SKM-1 (cell line): ENCODE data around the gene ABTB2.
A peak's percentile ranks its signal among the peaks of the same experiment; 100 is the strongest.

Source experiments
- DNase-seq: peaks from one replicate; lab custom pipeline; 2025; ENCODE audit not compliant: unreplicated experiment; lab: John Stamatoyannopoulos, UW

ABTB2 gene

GRCh38 chr11:34175284-34176019 lies 182.4 kb downstream of the ABTB2 start:
- no peak for DNase-seq

DNA sequence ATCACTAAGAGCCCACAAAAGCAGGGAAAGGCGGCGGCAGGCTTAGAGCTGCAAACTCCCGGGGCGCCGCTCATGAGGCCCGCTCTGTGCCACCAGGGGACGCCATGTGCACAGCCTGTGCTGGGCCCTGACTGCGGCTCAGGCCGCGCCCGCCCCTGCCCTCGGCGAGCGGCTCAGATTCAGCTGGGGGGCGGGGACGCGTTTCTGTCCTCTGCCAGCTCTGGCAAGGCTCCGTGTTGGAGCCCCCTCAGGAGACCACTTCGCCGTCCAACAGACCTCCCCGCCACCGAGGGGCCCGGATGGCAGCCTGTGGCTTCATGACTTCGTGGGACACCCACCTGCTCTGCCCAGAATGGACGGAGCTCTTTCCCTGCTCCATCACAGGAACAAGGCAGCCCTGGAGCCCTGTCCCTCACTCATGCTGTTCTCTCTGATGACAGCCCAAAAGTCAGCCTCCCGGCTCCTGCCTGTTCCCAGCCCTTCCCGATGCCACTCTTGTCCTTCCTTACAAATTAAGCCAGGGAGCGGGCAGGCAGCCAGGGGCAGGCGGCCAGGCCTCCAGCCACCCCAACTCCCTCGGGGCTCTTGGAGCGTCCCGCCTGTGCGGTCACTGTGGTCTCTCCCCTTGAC lies 183.3 kb downstream of the ABTB2 start:
- DNase-seq: peak; percentile 47

DNA sequence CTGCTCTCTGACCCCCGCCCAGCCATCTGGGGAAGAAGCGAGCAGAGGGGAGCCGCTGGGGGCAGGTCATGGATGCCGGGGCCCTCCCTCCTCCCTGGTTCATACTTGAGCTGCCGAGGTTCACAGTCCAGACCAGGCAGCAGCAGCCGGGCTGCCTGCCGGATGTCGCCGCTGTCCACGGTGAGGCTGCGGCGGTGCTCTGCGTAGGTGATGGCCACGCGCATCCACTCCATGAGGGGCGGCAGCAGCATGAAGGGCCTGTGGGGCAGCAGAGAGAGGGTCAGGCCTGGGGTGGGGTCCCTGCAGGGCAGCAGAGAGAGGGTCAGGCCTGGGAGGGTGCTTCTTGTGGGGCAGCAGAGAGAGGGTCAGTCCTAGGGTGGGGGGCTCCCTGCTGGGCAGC lies 184.8 kb downstream of the ABTB2 start:
- DNase-seq: no peak

DNA sequence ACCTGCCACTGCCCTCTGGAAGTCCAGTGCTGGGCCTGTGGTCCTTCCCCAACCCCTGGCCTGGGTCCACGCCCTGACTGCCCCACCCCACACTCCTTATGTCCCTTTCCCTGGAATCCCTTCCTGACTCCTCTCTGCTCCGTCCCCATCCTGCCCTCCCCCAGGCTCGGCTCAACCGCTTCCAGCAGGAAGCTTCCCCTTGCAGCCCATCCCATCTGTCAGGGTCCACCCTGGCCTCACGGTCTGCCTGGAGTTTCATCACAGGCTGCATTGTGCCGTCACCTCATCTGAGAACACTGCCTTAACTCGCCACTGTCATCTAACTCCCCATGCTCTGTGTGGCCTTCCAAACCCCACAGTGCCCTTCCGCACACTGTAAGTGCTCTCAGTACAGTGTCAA lies 188.1 kb downstream of the ABTB2 start:
- DNase-seq: no peak

DNA sequence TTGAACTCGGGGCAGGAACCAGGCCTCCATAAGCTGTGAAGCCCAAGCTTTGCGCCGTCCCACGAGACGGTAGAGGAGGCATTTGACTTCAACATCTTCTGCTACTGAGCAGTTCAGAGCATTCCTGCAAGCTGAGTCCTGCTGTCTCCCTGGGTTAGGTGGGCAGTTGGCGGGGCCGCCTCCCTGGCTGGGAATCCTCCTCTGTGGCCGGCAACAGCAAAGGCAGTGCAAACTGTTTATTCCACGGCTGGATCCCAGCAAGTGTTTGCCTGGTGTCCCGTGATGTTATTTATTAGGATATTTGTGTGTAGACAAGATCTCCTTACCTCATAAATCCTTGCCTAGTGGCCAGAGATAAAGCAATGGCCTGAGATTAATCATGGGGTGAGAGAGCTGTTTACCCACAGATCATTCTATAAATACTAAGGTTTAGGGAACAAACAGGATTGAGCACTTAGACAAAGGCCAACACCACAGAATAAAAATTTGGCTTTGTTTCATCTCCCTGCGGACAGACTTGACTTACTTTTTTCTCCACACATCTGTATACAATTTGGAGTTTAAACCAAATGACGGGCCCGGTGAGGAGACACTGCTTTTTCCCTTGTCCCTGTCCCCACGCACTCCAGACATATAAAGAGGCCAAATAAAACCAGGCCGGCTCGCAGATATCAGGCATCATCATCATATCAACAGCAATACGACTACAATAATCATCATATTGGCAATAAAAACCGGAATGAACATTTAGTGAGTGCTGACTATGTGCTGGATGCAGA lies 189.0 kb downstream of the ABTB2 start:
- no peak for DNase-seq

DNA sequence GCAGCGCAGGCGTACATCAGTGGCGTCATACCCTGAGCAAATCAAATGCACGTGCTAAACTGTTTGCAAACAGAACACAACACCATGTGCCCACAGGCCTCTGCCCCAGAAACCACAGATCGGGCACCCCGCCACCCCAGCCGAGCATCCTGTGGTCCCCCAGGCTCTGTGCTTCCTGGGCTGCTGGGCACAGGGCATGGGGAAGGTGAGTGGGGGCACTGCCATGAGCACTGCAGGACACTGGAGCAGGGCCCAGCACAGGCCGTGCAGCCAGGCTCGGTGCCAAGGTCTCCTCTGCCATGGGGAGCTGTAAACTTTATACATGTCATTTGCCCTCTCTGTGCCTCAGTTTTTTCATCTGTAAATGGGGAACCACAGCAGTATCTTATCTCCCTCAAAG lies 189.8 kb downstream of the ABTB2 start:
- no peak for DNase-seq

GRCh38 chr11:34166806-34167740 lies 190.7 kb downstream of the ABTB2 start:
- DNase-seq: no peak

DNA sequence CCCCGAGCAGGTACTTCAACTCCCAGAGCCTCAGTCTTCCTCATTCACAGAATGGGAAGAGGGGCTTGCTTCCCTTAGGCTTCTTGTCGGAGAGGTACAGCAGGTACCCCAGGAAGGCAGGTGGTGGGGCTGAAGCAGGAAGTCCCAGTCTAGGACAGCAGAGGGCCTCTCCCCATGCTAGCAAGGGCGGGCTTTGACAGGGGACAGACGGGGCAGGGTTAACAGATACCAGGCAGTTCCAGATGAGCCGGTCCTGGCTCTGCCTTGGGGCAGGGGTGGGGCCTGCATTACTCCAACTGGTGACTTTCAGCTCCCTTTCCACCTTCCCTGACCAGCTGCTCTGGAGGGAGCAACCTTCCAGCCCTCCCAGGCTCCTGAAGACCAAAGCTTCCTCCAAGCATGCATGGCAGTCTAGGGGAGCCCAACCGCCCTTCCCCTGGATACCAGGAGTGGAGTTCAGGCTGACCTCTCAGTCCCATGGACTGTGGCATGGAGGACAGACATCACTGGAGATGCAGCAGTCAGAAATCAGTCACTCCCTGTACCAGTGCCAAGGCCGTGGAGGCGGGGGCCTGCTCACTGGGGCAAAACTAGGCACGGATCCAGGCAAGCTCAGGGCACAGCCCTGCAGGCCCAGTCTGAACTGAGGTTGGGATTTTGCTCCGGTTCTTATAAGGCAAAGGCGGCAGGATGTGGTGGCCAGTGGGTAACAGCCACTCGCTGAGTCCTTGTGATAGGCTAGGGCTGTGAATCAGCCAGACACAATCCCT lies 191.8 kb downstream of the ABTB2 start:
- DNase-seq: no peak

DNA sequence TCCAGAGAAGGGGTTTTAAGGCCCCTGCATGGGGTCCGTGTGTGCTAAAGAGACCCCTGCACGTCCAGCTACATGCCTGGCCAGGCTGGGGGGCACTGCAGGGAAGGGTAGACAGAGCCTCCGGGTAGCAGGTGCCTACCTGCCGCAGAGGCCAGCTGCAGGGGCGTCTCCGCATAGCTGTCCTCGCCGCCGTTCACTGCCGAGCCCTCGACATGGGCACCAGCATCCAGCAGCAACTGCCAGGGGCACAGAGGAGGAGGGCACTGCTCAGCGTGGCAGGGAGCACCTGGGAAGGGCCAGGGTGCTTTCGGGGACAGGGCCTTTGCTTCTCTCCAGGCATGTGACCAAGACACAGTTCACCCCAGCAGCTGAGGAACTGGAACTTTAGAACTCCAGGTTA lies 192.7 kb downstream of the ABTB2 start:
- no peak for DNase-seq

GRCh38 chr11:34162856-34163255 lies 195.0 kb downstream of the ABTB2 start:
- DNase-seq: no peak

GRCh38 chr11:34162493-34162820 lies 195.4 kb downstream of the ABTB2 start:
- no peak for DNase-seq

DNA sequence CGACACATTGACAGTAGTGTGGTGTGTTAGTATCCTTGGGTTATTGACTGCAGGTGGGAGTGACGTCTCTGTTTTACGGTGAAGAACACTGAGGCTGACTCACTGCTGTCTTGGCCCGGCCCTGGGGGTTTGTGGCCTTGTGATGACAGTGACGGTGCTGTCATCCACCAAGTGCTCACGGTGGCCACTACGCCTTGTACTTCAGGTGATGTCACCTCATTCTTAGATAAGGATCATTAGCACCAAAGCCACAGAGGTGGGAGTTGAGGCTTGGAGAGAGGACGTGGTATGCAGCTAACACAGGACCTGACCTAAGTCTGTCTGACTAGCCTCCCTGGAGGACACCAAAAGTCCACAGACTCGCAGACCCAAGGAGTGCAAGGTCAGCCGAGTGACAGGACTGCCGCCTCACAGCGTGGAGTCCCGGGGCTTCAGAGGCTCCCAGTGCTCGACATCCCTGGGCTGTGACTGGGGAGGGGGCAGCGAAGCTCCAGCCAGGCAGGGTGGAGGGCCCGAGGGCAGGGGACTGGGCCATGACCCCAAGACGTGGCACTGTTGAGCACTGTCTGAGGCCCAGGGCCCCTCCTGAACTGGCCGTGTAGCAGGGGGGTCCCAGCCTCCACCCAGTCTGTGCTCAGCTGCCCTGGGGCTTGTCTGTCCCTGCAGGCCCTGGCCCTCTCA lies 195.9 kb downstream of the ABTB2 start:
- DNase-seq: no peak

DNA sequence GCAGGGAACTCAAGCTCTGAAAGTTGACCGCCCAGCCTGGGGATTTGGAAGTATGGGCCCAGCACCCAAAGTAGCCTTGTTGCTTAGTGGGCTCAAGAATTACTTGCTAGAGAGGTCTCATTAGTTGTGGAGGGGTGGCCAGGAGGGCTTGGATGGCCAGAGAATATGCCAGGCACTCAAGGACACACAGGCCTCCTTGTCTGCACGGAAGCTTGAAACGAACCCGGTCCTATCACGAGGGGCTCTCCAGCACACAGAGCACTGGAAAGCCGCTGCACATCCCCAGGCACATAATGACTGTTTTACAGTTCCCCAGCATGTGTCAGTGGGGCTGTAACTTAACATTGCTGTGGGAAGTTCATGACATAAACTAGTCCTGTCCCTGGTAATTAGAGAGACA lies 196.4 kb downstream of the ABTB2 start:
- DNase-seq: no peak

- no peak for DNase-seq
These were observed 197.0 kb downstream of the ABTB2 start for GRCh38 chr11:34160791-34161190.

DNA sequence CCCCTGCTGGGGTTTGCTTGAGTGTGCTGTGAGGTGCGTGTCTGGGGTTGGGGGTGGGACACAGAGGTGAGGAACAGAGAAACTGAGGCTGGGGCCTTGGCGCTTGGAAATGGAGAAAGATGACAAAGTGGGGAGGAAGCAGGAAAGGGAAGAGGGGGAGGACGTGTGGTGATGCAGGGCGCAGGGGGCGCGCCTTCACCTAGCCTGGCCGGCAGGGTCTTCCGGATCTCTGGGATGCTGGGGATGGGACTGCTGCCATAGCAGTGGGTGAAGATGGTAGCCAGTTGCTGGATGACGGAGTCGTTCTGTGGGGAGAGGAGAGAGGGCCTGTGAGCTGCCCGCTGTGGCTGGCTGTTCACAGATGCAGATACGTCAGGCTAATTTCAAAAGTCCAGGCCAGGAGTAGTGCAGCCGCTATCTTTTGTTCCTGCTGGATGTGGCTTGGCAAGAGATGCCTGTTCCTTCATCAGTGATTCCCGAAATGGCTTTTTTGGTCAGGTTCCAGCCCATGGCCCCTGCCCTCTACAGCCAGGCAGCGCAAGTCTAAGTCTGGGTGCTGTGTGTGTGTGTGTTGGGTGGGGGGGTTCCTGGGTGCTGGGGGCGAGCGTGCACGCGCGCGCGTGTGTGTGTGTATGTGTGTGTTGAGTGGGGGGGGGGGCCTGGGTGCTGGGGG lies 197.6 kb downstream of the ABTB2 start:
- no peak for DNase-seq

- DNase-seq: no peak
These were observed 199.1 kb downstream of the ABTB2 start for GRCh38 chr11:34158661-34159060.

DNA sequence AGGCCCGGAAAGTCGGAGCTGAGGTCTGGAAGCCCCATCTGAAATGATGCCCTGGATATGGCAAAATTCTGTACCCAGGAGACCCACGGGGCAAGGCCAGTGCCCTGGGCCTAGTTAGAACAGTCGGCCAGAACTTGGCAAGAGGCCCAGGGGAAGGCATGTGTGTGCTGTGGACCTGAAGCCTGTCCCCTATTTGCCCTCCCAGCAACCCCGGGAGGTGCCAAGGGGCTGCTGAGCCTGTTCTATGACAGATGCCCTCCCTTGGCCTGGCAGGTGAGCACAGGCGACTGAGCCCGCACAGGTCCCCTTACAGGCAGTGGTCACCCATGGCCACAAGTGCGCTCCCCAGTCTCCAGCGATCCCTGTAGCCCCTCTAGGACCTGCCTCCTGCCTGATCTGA lies 200.6 kb downstream of the ABTB2 start:
- DNase-seq: no peak

DNA sequence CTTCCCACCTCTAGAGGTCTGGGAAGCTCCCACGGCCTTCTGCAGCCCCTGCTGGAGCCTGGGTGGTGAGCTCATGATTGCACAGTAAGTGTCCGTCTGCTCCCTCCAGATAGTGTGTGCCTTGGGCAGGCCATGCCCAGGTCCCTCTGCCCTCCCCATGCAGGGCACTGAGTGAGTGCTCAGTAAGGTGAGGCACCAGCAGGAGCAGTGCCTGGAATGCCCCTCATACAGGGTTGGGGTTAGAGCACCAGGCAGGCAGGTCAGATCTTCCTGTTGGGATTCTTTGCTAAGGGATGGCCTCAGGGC lies 202.1 kb downstream of the ABTB2 start:
- DNase-seq: no peak

GRCh38 chr11:34155057-34155756 lies 202.6 kb downstream of the ABTB2 start:
- DNase-seq: no peak
